Measurements from ENCODE around the gene ITGA2B.
"Not testable (repeated sequence)": the region's sequence is repeated elsewhere in the genome, so short reads cannot be mapped to it uniquely, and the experiment has no call there.

ITGA2B gene

DNA sequence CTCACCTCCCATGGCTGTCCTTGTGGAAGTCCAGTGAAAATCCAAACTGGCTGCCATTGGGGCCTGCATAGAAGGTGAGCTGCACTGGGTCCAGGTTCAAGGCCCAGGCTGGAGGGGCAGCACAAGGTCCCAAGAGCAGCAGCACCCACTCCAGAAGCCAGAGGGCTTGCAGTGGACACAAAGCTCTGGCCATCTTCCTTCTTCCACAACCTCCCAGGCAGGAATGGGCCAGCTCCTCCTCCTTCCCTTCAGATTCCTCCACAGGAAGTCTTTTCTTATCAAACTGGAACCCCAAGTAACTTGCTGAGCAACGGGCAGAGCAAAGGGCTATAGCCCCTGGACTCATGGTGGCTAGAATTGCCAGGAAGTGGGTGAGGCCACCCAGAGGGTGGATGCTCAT is at the start of gene ITGA2B:
TSS of gene ITGA2B (minus strand) at position 369 of the 400 bp plus-strand sequence. CDS start at position 193, 176 bp downstream.
- DNase-seq (ENCODE audit: low spot score), result no peak

DNA sequence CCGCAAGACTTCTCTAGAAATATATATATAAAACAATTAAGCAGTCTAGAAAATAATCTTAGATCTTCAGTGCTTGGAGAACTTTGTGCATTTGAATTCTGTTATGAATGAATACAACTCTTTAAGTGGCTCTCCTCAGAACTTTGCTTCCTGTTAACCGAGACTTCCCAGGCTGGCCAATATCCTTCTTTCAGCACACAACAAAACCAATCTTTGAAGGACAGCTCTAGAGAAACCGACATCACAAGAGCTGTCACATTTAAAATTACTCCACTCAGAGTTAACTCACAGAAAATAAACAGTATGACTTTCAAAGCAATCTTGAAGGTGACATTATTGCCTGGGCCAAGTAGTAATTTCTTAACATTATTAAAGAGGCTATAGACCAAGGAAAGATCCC is 49.7 kb upstream of the ITGA2B start:
- DNase-seq (ENCODE audit: low spot score), result no peak

DNA sequence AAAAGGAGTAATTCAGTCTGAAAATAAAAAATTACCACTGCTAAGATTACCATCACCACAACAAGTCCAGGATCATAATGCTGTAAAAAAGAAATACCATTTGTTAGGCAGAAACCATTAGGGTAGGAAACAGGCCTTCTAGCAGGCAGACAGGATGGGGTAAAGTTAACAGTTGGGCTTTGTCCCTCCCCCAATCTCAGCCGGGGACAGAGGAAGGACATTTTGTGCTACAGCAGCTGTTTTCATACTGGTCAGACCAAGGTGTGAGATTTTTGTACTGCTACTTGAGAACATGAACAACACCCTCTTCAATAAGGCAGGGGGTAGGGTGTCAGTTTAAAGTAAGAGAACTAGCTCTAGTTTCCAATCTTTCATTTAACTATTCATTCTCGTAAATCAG is 49.2 kb upstream of the ITGA2B start:
- DNase-seq (ENCODE audit: low spot score), result no peak

DNA sequence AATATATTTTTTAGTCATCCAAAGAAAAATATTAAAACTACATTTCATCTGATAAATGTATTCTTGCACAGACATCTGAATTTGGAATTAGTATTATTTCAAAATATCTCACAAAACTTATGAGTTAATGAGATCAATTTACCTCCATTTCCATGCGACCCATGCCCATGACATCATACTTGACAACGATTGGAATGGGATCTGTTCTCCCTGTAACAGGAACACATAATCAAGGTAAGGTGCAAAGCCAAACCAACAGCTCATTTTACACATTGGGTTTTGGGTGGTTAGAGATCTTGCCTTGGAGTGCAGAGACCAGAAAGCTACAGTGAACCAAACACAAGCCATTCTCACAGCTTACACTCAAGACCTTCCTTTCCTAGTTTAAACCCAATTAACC is 46.9 kb upstream of the ITGA2B start:
- no peak for DNase-seq (ENCODE audit: low spot score)

DNA sequence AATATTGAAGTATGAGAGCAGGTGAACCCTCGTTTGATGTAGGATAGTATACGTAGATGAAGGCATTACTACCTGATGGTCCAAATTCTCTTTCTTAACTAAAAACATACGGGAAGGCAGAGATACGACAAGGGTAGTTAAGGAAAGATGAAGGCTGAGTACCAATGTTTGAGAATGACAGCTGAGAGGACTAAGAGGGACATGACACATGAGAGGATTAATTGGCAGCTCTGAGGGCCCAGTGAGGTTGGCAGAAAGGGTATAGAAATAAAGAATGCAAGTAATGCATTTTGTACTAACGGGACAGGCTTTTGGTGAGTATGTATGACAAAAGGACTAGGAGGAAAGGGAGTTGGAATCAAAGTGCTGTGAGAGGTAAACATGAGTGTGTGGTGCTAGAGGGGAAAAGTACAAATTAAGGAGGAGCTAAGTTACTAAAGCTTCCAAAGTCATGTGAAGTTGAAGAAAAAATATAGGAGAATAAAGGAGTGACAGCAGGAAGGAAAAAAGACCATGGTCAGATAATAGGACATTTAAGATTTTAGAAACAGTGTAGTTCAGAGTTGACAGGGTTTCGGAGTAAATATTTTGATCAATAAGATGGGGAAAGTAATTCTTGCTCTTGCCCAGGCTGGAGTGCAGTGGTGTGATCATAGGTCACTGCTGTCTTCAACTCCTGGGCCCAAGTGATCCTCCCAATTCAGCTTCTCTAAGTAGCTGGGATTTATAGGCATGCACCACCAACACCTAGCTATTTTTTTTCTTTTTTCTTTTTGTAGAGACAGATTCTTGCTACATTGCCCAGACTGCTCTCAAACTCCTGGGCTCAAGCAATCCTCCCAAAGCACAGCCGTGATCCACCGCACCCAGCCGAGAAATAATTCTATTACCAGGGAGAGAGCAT is 43.1 kb upstream of the ITGA2B start:
- no peak for DNase-seq (ENCODE audit: low spot score)

DNA sequence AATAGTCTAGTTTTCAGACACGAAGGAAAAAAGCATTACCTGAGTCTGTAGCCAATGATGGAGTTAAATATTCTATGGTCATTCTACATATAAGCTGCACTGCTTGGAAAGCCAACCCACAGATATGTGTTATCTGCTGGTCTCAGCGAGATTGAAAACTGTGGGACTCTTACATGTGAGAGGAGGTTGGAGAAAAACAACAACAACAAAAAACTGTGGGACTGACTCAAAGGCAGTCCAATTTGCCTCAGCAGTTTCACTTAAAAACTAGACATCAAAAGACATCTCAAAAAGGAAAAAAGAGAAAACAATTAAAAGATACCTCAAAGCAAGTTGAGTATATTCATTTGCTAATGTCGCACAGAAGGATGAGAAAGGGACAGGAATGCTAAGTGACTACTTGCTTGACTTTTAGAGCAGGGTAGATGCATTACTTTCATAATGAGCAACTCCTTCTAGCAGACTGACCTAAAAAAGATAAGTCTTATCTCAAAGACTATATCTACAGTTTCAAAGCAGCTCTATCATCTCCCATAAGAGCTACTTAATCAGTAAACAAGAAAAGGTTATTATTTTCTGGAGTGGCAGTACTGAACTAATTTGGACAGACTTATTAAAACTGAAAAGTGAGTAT is 35.5 kb upstream of the ITGA2B start:
- no peak for DNase-seq (ENCODE audit: low spot score)

DNA sequence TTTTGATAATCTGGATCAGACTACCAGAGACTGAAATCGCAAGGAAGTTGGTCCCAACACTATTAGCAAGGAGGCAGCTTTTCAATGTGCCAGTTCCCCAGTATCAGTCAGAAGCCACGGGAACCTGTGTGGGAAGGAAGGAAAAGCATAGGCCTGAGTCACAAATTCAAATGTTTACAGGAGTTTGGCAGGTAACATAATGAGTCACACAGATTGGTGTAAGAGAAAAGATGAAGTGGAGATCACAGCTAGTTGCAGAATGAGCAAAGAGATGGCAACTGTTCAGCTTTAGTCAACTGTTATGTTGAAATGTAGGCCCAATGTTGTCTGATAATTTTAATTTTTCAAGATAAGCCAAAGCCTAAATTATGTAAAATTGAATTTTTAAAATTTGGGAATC is 28.1 kb upstream of the ITGA2B start:
- DNase-seq (ENCODE audit: low spot score), result peak; percentile 25

DNA sequence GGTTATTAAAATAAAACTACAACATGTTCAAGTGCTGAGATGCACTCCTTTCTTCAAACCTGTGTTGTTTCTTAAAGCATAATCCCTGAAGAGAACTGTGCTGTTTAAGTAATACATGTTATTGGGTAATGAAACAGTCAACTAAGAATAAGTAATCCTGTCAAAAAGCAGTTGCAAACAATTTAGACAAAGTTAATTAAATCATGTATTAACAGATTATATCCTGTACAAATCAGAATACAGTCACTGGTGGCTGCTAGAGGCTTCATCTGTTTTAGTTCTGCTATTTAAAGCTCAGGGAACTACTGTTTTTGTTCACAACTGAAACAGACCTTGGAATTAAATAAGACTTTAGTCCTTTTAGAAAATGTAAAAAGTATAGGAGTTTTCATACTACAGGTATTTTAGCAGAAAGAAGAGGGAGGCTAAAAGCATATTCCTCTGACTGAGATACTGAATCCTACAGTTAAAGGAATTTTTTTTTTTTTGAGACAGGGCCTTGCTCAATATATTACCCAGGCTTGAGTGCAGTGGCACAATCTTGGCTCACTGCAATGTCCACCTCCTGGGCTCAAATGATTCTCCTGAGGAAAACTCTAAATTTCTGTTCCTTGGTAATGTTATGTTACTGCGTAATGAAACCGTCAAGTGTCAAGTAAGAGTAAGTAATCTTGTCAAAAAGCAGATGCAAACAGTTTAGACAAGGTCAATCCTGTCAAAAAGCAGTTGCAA is 27.3 kb upstream of the ITGA2B start:
- no peak for DNase-seq (ENCODE audit: low spot score)

DNA sequence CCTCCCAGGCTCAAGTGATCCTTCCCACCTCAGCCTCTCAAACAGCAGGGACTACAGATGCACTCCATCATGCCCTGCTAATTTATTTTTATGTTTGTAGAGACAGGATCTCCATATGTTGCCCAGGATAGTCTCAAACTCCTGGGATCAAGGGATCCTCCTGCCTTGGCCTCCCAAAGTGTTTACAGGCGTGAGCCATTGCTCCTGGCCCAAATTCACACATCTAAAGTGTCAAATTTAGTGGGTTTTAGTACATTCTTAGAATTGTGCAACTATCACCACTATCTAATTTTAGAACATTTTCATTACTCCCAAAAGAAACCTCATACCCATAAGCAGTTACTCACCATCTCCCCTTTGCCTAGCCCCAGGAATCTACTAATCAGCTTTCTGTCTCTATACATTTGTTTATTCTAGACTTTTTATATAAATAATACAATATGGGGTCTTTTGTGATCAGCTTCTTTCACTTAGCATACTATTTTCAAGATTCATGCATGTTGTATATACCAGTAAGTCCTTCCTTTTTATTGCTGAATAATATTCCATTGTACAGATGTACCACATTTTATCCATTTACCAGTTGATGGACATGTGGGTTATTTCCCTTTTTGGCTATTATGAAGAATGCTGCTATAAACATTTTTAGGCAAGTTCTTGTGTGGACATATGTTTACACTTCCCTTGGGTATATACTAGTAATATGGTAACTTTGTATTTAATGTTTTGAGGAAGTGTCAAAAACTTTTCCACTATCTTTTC is 25.1 kb upstream of the ITGA2B start:
- no peak for DNase-seq (ENCODE audit: low spot score)

DNA sequence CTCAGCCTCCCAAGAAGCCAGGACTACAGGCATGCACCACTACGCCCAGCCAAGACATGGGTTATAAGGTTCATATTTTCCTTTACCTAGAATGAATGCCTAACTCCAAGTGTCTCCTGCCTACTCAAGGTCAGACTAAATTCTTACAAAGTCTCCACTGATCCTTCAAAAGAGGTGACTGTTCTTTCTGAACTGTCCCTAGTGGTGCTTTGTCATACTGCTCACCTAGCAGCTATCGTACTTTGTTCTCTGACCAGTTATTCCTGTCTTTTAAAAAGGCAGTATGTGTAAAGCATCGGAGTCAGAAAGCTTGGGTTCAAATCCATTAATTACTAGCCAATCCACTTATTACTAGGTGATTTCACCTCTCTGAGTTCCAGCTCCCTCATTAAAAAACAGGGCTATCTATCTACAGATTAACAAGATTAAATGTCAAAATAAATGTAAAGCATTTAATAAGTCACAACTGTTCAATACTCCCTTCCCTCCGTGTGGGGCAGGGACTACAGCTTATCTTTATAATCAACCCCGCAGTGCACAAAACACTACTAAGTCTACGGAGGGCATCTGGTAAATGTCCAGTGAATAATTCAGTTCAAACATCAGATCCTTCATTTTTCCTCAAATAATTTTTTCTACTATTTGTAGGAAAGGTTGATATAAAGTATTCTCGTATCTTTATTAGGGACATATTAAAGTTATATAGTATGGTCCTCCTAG is 20.0 kb upstream of the ITGA2B start:
- DNase-seq (ENCODE audit: low spot score), result no peak

DNA sequence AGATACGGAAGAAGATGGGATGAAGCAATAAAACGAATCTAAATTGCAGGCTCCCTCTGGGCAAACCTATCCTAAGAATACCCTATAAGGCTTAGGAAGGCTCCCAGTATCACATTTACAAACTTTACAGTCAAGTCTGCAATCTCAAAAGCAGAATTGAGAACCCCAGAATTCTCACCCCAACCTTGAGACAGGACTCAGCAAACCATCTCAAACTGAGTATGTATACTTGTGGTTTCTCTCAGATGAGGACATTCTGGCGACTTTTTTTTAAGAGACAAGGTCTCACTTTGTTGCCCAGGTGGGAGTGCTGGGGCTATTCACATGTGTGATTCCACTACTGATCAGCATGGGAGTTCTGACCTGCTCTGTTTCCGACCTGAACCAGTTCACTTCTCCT is 19.3 kb upstream of the ITGA2B start:
- DNase-seq (ENCODE audit: low spot score), result no peak

DNA sequence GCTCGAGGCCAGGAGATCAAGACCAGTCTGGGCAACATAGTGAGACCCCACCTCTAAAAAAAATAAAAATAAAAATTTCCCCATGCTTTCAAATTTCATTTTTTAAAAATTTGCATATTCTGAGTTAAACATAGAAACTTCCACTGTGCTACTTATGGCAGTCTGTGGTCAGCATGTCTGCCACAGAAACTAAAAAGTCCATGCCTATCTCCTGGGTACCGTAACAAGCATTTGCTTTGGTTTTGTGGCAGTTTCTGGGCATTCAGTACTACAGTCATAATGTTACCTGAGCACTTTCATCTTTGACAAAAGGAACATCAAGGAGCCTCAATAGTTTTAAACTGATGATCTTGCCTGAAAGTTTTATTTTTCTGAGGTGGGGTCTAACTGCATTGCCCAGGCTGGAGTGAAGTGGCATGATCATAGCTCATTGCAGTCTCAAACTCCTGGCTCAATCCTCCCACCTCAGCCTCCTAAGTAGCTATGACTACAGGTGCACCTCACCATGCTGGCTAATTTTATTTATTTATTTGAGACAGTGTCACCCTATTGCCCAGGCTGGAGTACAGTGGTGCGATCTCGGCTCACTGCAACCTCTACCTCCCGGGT is 13.2 kb upstream of the ITGA2B start:
- no peak for DNase-seq (ENCODE audit: low spot score)

DNA sequence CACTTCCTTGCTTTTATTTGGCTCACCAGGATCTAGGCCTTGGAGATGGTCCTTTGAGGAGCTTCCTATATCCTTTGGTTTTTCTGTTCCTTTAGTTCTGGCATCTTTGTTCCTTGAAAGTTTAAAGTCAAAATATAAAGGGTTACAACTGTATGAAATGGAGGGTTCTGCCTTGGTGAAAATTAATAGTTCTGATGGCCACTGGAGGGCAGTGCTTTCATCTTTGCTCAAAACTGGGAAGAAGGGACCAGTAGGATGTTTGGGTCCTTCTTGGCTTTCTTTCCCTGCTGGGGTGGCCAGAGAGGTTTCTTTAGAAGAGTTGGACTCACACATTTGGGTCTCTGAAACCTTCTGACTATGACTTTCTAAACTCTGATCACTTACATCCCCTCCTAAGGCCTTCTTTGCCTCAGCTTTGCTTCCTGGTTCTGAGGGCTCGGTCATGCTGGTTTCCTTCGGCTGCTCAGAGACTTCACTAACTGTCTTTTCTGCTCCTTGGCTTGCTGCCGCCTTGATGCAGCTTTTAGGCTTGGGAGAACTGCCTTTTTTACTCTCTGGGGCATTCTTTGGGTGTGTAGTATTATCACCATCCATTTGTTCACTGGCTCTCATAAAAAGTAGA is 10.9 kb upstream of the ITGA2B start:
- peak; percentile 15 for DNase-seq (ENCODE audit: low spot score)

DNA sequence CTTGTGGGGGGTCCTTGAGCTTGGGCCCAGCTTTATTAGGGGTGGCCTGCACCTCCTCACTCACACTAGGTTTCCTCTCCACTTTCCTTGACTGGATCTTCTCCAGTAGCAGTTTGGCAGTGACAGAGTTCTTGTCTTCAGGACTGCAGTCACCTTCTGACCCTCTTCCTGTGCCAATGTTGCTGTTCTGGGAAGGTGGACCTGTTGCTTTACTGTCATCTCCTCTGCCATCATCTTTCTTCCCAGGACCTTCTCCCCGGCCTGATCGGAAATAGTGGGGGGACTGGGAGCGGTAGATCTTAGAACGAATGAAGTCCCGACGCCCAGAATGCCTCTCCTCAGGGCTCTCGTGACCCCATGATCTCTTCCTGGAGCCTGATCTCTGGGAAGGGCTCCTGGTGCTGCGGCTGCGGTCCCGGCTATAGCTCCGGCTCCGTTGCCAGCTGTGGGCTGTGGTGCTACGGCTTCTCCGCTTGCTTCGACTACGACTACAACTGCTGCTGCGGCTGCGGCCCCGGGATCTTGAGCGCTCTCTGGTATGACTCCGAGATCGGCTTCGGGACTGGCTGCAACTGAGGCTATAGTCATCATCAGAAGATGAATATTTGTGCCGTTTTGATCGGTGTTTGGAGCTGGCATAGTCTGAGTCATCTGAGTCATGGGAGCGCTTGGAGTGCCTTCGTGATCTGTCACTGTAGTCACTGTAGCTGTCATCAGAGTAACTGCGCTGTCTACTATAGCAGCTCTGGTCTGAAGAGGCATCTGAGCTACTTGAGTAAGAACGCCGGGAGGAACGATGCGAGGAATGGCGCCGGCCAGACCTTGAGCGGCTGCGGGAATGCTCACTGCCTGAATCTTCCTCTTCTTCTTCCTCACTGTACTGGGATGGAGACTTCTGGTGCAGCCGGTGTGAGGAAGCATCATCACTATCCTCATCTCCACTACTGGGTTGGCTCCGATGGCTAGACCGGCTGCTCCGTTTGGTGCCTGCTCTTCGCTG is 9.5 kb upstream of the ITGA2B start:
- peak; percentile 14 for DNase-seq (ENCODE audit: low spot score)

DNA sequence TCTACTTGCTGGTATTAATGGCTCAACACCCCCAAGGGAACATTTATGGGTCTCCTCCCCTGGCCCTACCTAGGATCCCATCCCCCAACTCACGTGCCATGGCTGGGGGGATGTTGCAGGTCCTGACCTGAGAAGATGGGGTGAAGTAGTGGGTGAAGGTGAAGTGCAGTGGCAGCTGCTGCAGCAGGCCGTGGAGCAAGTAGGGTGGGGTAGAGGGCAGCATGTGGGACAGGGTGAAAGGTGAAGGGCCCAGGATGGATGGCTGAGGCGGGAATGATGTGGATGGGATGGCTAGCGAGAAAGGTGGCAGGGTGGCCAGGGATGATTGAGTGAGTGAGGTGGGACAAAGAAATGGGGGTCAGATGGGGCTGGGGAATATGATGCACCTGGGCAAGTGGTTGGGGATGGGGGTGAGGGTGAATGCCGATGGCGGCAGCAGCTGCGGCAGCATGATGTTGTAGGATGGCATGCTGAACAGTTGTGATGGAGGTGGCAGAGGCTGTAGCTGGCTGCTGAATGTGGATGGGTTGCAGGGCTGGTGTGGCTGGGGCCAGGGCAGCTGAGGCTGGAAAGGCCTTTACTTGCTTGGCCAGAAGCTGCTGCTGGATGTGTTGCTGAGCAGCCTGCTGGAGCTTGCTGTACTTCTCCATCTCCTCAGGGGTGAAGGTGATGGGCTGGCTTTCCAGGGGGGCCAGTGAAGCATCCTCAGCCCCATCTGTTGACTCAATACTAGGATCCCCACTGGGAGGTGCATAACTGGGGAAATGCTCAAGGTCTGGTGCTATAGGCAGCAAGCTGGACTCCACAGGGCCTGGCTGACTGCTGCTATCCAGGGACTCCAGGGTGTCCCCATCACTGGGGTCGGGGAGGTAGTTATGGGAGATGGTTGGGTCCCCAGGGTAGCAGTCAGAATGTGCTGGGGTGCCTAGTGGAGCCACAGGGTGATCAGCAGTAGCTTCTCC is 8.3 kb upstream of the ITGA2B start:
- no peak for DNase-seq (ENCODE audit: low spot score)

DNA sequence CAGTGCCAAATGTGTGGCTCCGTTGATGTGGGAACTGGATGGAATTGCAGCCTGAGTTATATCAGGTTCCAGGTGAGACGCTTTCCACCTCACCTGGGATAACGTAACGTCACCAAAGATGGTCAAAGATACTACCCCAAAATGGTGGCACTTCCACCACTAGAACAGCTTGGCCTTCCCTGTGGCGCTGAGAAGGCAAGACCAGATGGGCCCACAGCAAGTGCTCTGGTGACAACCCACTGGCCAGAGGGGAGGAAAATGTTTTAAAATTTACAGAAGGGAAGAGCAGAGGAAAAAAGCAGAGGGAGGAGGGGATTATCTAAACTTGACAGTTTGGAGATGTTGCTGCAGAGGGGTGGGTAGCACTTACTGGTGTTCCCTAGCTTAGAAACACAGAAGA is 7.5 kb upstream of the ITGA2B start:
- DNase-seq (ENCODE audit: low spot score), result no peak

DNA sequence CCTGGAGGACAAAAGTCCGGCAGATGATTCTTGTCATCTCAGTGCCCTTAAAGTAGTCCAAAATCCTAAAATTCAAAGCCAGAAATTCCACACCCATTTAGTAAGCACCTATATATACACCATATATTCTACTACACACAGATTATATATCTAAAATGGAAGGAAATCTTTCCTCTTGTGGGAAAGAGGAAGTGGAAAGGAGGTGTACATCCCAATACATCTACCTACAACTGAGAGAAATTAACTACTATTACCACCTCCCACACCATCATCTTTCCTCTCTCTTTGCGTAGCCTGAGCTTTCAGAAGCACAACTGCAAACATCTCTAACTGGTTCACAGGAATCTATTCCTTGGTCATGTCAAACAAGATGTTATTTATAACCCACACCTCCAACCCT is 5.4 kb upstream of the ITGA2B start:
- no peak for DNase-seq (ENCODE audit: low spot score)

DNA sequence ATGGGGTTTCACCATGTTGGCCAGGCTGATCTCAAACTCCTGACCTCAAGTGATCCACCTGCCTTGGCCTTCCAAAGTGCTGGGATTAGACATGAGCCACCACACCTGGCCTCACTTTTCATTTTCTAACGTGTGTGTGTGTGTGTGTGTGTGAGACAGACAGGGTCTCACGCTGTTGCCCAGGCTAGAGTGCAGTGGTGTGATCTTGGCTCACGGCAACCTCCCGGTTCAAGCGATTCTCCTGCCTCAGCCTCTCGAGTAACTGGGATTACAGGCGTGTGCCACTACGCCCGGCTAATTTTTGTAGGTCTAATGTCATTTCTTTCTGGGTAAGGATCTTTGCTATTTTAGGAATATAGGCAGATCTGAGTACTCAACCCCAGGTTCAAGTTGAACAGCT is 4.7 kb upstream of the ITGA2B start:
- DNase-seq (ENCODE audit: low spot score), result not testable (repeated sequence)

Data from RKO (cell line).